GM18868 (cell line): Measurements from ENCODE around the gene NUP62CL.
"Not testable (repeated sequence)": the region's sequence is repeated elsewhere in the genome, so short reads cannot be mapped to it uniquely, and the experiment has no call there.

Experiments
- ATAC-seq: cut with Tn5 transposase; IDR thresholded peaks from one replicate; pipeline ENCODE4 v1.9.1; 2021; ENCODE audit warnings: mild to moderate bottlenecking, moderate library complexity; ENCODE audit not compliant: unreplicated experiment

NUP62CL gene

GRCh38 chrX:107205770-107206696 is at the start of gene NUP62CL, which contains the start of gene DNAAF6:
Gene NUP62CL (minus strand): TSS chrX:107206433. CDS start chrX:107175146, 31,287 bp downstream.
Gene DNAAF6 (plus strand): TSS chrX:107206611. CDS start chrX:107212876, 6,265 bp downstream.
- peak; percentile 87 for ATAC-seq

GRCh38 chrX:107228486-107228819 is 22.2 kb upstream of the NUP62CL start:
- no peak for ATAC-seq

- no peak for ATAC-seq
Observed at GRCh38 chrX:107227780-107228485, 21.7 kb upstream of the NUP62CL start.

- no peak for ATAC-seq
Observed at GRCh38 chrX:107226757-107227156, 20.5 kb upstream of the NUP62CL start.

GRCh38 chrX:107213477-107213876 is 7.2 kb upstream of the NUP62CL start:
- ATAC-seq: no peak

GRCh38 chrX:107207943-107208342 is 1.7 kb upstream of the NUP62CL start:
- ATAC-seq: no peak

GRCh38 chrX:107207089-107207488 is 856 bp upstream of the NUP62CL start:
- ATAC-seq: no peak

GRCh38 chrX:107206697-107207065 is 448 bp upstream of the NUP62CL start:
- no peak for ATAC-seq

- ATAC-seq: no peak
Observed at GRCh38 chrX:107204068-107204605, 2.1 kb downstream of the NUP62CL start.

- ATAC-seq: no peak
Observed at GRCh38 chrX:107199491-107199890, 6.7 kb downstream of the NUP62CL start.

GRCh38 chrX:107198074-107198473 is 8.2 kb downstream of the NUP62CL start:
- ATAC-seq: not testable (repeated sequence)

- ATAC-seq: no peak
Observed at GRCh38 chrX:107197319-107197718, 8.9 kb downstream of the NUP62CL start.

- no peak for ATAC-seq
Observed at GRCh38 chrX:107171369-107172102, 34.7 kb downstream of the NUP62CL start.

GRCh38 chrX:107168712-107169111 is 37.5 kb downstream of the NUP62CL start:
- no peak for ATAC-seq

GRCh38 chrX:107168257-107168656 is 38.0 kb downstream of the NUP62CL start:
- no peak for ATAC-seq

GRCh38 chrX:107167163-107167921 is 38.9 kb downstream of the NUP62CL start:
- ATAC-seq: no peak

GRCh38 chrX:107157618-107158017 is 48.6 kb downstream of the NUP62CL start:
- ATAC-seq: not testable (repeated sequence)

- not testable (repeated sequence) for ATAC-seq
Observed at GRCh38 chrX:107155621-107156430, 50.4 kb downstream of the NUP62CL start.
